ENCODE results near the gene LARP1B.

LARP1B gene

DNA sequence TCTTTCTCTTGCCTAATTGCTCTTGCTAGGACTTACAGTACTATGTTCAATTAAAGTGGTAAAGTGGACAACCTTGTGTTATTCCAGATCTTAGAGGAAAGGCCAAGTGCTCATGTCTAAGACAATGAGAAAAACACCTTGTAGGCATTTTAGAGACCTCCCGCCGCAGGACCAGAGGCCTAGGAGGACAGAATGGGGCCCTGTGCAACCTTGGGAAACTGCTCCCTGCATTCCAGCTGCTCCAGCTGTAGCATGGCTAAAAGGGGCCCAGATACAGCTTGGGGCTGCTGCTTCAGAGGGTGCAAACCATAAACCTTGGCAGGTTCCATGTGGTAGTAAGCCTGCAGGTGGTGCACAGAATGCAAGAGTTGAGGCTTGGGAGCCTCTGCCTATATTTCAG is 125.5 kb downstream of the LARP1B start:
- in situ Hi-C loops (cut with HindIII; ENCODE audit: low pct_unique_long_range_greater_than_20kb, low sequenced_read_pairs), result no loop called here
- no peak for TF ChIP-seq JUND (IDR thresholded peaks at IDR 0.05; ENCODE audit: low read depth)
- no peak for DNase-seq (ENCODE audit: low read depth in 1 of 2, low spot score in 1 of 2)

DNA sequence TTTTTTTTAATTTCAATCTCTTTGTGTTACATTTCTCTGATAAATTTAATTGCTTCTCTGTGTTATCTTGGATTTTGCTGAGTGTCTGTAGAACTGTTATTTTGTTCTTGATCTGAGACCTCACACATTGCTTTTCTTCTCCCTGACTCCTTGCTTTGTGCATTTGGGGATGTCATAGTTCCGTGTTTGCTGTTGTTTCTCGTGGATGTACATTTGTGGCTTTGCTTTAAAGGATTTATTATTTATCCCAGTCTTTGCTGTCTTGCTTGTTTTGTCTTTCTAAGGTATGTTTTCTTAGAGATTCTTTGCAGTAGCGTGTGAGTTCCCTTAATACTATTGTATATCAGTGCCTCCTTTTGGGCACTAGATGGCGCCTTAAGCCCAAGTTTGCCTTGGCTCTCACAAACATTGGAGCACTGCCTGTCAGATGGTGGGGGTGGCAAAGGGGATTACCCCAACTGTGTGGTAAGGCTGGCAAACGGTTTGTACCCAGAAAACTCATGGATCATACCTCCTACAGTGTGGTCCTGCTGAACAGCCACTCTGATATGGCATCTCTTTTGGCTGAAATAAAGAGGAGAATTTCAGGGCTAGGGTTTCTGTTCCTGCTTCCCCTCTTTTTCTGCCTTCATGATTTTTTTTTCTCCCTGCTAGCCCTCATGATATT is 130.1 kb downstream of the LARP1B start:
- DNase-seq (ENCODE audit: low read depth in 1 of 2, low spot score in 1 of 2), result peak; percentile 23 to 74
- TF ChIP-seq JUND (IDR thresholded peaks at IDR 0.05; ENCODE audit: low read depth), result no peak
- in situ Hi-C loops (cut with HindIII; ENCODE audit: low pct_unique_long_range_greater_than_20kb, low sequenced_read_pairs), result no loop called here

DNA sequence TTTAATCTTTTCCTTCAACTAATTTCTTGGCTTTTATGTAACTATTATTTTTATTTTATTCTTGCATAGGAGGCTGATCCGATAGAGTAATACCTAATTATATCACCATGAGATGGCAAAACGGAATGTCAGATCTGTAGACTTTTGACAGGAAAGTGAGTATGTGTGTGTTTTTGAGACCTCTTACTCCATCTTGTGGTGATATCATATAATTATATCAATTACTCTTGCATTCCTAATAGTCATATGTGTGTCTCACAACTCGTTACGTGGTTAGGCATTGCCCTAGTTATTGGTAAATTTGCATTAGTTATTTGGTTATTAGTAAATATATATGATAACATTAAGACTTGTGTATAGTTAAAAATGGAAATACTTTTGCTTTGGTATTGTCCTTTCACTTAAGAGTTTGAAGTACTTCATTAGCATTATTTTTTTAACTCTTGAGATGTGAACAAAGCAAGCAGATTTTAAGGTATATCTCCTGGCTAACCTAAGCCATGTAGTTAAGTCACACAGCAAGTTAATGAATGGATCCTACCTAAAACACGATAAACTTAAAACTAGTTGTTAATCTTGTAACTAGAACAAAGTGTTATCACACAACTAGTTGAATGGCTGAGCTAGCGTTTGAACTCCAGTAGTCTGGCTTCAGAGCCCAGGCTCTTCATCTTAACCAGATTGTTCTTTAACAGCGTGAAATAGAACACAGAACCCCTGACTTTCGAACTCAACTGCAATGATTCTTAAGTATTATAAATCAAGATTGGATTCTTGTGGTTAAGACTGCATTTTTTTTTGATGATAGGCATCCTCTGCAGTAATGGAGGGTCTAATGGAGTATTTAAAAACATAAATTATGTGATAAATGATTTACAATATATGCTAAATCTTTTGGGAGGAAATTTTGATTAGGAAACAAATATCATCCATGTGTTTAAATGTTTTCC is 159.4 kb downstream of the LARP1B start:
- in situ Hi-C loops (cut with HindIII; ENCODE audit: low pct_unique_long_range_greater_than_20kb, low sequenced_read_pairs), result no loop called here
- peak in 1 of 2 experiments; percentile 44 for DNase-seq (ENCODE audit: low read depth in 1 of 2, low spot score in 1 of 2)
- TF ChIP-seq JUND (IDR thresholded peaks at IDR 0.05; ENCODE audit: low read depth), result no peak

- TF ChIP-seq JUND (IDR thresholded peaks at IDR 0.05; ENCODE audit: low read depth), result no peak
- no peak for DNase-seq (ENCODE audit: low read depth in 1 of 2, low spot score in 1 of 2)
- in situ Hi-C loops (cut with HindIII; ENCODE audit: low pct_unique_long_range_greater_than_20kb, low sequenced_read_pairs), result no loop called here
Measured at GRCh38 chr4:128221586-128221985, 160.5 kb downstream of the LARP1B start.

DNA sequence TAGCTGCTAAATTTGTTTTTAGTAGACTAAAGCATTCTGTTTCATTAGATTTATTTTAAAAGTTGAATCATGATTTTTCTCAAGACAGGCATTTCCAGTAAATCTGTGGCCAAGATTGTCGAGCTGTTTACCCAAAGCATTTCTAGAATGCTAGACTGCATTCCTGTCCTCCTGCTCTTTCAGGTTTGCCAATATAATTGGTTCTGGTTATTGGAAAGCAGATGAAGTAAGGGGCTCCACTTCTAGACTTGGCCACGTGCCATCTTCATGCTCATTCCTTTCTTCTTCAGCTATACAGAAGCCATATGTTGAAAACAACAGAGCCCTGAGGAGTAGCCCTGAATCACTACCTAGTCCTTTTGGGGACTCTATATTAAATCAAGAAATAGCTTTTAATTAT is 164.0 kb downstream of the LARP1B start:
- DNase-seq (ENCODE audit: low read depth in 1 of 2, low spot score in 1 of 2), result peak in 1 of 2 experiments; percentile 80
- TF ChIP-seq JUND (IDR thresholded peaks at IDR 0.05; ENCODE audit: low read depth), result no peak
- in situ Hi-C loops (cut with HindIII; ENCODE audit: low pct_unique_long_range_greater_than_20kb, low sequenced_read_pairs), result no loop called here

GRCh38 chr4:128227991-128228571 is 167.0 kb downstream of the LARP1B start:
- in situ Hi-C loops (cut with HindIII; ENCODE audit: low pct_unique_long_range_greater_than_20kb, low sequenced_read_pairs), result no loop called here
- peak; percentile 17 to 95 for DNase-seq (ENCODE audit: low read depth in 1 of 2, low spot score in 1 of 2)
- TF ChIP-seq JUND (IDR thresholded peaks at IDR 0.05; ENCODE audit: low read depth), result no peak

DNA sequence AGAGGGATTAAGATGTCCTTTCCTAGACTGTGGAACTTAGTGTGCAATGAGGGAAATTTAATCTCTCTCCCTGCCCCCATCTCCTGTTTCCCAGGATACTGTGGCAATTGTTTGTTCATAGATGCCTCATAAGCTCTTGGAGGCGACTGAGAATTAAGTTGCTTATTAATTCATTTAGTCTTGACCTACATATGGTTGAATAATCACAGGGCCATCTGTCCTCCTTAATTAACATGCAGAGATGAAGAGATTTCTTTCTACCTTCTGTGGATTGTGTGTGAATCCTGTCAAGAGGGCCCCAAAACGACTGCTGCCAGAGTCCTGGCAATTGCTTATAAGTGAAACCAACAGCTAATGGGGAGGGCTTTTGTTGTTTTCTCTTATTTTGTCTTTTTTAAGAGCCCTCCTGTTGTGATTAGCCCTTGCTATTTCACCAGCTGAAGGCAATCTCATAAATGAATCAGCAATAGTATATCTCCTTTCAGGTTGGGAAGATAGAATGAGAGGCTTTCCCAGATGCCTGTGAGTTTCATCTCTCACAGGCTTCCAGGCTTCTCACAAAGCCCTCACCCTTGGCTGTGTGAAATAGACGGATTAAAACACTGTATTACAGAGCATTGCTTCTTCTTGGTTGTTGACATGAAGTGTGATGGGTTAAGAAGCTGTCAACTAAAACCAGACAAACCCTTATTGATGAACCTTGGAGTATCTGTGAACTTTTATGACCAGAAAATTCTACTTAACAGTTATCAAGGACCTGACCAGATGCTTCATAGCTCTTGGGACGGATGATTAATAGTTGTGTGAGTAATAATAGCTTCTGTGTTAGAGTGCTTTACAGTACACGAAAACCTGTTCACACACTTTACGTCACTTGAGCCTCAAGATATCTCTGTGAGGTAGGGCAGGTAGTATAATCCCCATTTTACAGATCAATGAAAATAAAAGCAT is 168.0 kb downstream of the LARP1B start:
- in situ Hi-C loops (cut with HindIII; ENCODE audit: low pct_unique_long_range_greater_than_20kb, low sequenced_read_pairs), result no loop called here
- peak in 1 of 2 experiments; percentile 51 for DNase-seq (ENCODE audit: low read depth in 1 of 2, low spot score in 1 of 2)
- TF ChIP-seq JUND (IDR thresholded peaks at IDR 0.05; ENCODE audit: low read depth), result no peak

DNA sequence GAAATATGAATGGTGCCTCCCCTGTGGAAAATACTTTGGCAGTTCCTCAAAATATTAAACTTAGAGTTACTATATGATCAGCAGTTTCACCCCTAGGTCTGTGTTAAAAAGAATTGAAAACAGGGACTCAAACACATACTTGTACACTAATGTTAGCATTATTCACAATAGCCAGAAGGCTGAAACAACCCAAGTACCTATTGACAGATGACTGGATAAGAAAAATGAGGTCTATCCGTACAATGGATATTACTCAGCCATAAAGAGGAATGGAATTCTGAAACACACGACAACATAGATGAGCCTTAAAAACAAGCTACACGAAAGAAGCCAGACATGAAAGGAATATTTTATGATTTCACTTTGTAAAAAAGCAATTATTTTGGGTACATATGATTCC is 171.6 kb downstream of the LARP1B start:
- peak; percentile 71; the same call in 1 of the 2 replicates for TF ChIP-seq JUND (IDR thresholded peaks at IDR 0.05; ENCODE audit: low read depth)
- in situ Hi-C loops (cut with HindIII; ENCODE audit: low pct_unique_long_range_greater_than_20kb, low sequenced_read_pairs), result no loop called here
- peak in 1 of 2 experiments; percentile 71 for DNase-seq (ENCODE audit: low read depth in 1 of 2, low spot score in 1 of 2)

- TF ChIP-seq JUND (IDR thresholded peaks at IDR 0.05; ENCODE audit: low read depth), result no peak
- in situ Hi-C loops (cut with HindIII; ENCODE audit: low pct_unique_long_range_greater_than_20kb, low sequenced_read_pairs), result no loop called here
- DNase-seq (ENCODE audit: low read depth in 1 of 2, low spot score in 1 of 2), result no peak
Measured at GRCh38 chr4:128234836-128235235, 173.7 kb downstream of the LARP1B start.

DNA sequence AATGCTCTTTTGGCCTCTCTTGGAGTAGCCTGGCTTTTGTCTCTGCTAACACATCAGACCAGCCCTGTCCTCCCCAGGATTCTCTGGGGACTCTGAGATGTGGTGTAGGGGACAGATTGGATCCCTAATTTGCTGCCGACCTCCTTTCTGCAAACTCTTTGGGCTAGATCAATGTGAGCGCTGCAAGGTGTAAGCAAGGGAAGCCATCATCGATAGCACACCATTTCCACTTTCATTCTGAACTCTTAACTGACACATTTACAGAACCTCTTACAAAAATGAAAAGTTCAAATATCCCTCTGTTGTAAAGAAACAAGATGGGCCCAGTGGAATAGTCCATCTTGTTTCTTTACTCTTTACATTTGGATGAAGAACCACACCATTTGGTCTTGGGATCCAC is 179.9 kb downstream of the LARP1B start:
- no peak for DNase-seq (ENCODE audit: low read depth in 1 of 2, low spot score in 1 of 2)
- in situ Hi-C loops (cut with HindIII; ENCODE audit: low pct_unique_long_range_greater_than_20kb, low sequenced_read_pairs), result no loop called here
- no peak for TF ChIP-seq JUND (IDR thresholded peaks at IDR 0.05; ENCODE audit: low read depth)

GRCh38 chr4:128241425-128241913 is 180.4 kb downstream of the LARP1B start:
- TF ChIP-seq JUND (IDR thresholded peaks at IDR 0.05; ENCODE audit: low read depth), result no peak
- DNase-seq (ENCODE audit: low read depth in 1 of 2, low spot score in 1 of 2), result peak in 1 of 2 experiments; percentile 83
- in situ Hi-C loops (cut with HindIII; ENCODE audit: low pct_unique_long_range_greater_than_20kb, low sequenced_read_pairs), result no loop called here

DNA sequence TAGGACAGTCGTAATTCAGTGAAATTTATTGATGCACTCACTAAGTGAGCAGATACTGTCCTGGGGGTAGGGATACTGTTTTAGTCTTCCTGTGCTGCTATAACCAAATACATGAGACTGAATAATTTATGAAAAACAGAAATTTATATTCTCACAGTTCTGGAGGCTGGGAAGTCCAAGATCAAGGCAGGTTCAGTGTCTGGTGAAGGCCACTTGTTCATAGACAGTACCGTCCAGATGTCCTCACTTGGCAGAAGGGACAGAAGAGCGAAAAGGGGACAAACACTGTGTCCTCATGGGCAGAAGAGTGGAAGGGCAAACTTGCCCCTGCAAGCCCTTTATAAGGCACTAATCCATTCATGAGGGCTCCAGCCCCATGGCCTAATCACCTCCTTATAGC is 180.9 kb downstream of the LARP1B start:
- in situ Hi-C loops (cut with HindIII; ENCODE audit: low pct_unique_long_range_greater_than_20kb, low sequenced_read_pairs), result no loop called here
- no peak for TF ChIP-seq JUND (IDR thresholded peaks at IDR 0.05; ENCODE audit: low read depth)
- no peak for DNase-seq (ENCODE audit: low read depth in 1 of 2, low spot score in 1 of 2)
